ENCODE measurements around the gene CTU2.

CTU2 gene

GRCh38 chr16:88730632-88731607 is 24.6 kb downstream of the CTU2 start:
- DNase-seq (ENCODE audit: low spot score): no peak

GRCh38 chr16:88731699-88732098 is 25.4 kb downstream of the CTU2 start:
- DNase-seq (ENCODE audit: low spot score): no peak

- DNase-seq (ENCODE audit: low spot score): no peak
Observed at GRCh38 chr16:88732172-88732960, 26.1 kb downstream of the CTU2 start.

DNA sequence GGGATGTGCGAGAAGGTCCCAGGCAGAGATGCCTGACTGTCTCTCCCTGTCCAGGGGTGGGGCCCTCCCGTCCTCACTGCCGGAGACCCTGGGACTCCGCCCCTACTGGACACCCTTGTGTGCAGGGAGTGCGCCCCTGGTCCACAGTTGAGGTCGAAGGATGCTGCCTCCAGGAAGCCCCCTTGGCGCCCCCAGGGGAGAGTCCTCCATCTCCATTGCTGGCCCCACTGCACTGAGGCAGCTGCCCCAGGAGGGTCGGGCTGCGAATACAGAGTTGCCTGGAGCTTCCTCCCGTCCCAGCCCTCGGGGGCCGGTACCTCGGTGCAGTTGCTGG is 26.6 kb downstream of the CTU2 start:
- DNase-seq (ENCODE audit: low spot score): no peak

GRCh38 chr16:88733630-88734360 is 27.5 kb downstream of the CTU2 start:
- DNase-seq (ENCODE audit: low spot score): no peak

DNA sequence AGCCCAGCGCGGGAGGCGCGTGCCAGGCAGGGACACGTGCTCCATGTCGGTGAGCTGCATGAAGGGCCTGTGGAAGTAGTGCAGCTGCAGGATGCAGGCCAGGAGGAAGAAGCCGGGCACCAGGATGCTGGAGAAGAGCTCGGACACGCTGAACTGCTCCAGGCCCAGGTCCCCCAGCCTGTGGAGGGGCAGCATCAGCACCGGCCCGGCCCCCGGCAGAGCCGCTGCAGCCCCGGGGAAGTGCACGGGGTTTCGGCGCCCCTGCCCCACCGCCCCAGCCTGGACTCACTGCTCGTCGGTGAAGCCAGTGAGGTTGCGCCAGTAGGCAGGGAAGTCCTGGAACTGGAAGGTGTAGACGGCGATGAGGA is 28.0 kb downstream of the CTU2 start:
- no peak for DNase-seq (ENCODE audit: low spot score)

DNA sequence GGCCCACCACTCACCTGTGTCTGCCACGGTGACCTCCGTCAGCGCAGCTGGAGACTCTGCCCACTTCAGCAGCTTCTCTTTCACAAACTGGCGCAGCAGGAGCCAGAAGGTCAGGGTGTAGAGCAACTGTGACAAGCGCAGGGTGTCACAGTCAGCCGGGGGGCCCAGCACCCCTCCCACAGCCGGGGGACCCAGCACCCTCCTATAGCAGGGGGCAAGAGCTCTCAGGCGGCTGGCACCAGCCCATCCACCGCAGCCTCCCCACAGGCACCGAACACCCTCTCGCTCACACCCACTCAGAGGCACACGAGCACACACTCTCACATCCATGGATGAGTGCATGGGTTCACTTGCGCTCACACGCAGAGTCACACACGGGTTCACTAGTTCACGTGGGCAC is 28.8 kb downstream of the CTU2 start:
- DNase-seq (ENCODE audit: low spot score): no peak

DNA sequence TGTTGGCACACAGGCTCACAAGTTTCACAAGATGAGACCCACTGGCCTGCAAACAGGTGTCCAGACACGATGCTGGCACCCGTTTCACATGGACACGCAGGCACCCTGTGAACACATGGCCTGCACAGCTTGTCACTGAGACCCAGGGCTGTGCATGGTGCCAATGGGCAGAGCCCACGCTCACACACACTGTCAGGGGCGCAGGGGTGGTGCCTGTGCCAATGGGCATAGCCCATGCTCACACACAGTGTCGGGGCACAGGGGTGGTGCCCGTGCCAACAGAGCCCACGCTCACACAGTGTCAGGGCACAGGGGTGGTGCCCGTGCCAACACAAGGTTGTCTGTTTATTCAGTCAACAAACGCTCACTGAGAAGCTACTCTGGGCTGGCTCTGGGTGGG is 29.3 kb downstream of the CTU2 start:
- DNase-seq (ENCODE audit: low spot score): no peak

GRCh38 chr16:88736088-88736487 is 29.8 kb downstream of the CTU2 start:
- DNase-seq (ENCODE audit: low spot score): no peak

GRCh38 chr16:88736496-88736895 is 30.2 kb downstream of the CTU2 start:
- DNase-seq (ENCODE audit: low spot score): no peak

- peak; percentile 59 for DNase-seq (ENCODE audit: low spot score)
Observed at GRCh38 chr16:88737298-88738150, 31.2 kb downstream of the CTU2 start.

- no peak for DNase-seq (ENCODE audit: low spot score)
Observed at GRCh38 chr16:88738151-88739084, 32.1 kb downstream of the CTU2 start.

DNA sequence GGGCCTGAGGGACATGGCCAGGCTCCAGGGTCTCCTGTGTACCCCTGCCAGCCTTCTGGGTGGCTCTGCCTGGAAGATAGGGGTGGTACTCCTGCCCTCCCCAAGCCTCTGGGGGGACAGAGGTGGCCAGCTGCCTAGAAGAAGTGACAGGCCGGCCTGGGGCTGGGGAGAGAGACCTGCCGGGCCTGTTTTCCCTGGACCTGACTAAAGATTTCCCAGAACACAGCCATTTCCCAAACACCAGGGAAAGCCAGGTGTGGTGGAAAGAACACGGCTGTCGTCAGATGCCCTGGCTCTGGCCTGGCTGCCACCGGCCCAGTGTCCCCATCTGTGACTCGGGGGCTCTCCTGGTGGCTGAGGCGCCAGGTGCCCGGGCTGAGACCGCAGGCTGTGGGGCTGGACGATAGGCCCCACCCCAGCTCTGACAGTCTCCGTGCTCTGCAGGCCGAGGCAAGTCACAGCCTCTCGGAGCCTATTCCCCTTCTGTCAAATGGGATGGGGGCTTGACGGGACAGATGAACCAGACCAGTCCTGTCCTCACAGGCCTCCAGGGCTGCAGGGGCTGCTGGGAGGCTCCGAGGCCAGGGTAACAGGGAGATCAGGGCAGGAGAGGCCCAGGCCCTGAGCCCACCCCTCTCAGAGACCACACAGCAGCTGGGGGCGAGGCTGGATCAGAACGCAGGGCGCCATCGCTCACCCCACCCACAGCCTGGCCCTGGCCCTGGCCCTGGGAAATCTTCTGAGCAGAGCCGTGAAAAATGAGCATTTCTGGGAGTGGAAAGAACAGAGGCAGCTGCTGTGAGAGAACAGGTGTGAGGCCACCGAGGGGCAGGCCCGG is 33.1 kb downstream of the CTU2 start:
- DNase-seq (ENCODE audit: low spot score): no peak

DNA sequence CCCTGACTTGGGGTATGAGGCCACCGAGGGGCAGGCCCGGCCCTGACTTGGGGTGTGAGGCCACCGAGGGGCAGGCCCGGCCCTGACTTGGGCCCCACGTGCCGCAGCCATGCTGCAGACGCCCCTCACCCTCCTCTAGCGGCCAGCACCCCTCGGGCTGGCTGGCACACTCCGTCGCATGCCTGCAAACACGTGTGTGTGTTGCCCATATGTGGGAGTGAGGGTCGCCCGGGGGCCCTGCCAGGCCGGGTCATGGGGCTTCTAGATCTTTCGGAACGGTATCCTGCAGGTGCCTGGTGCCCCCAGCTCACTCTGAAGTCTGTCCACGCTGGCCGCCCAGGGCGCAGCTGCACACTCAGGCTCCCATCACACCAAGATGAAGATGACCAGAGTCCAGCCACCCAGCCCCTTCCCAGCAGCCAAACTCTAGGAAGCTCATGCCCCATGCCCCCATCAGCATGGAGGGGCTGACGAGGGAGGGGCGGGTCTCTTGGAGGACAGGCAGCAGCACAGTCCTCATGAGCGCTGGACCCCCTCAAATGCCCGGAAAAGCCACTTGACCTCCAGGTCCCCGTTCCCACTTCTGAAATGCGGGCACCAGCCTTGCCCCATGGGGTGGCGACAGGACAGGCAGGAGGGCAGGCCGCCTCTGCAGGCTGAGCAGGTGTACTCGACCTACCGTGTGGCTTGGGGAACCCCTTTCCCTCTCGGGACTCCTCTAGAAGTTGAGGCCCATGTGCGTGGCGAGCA is 33.8 kb downstream of the CTU2 start:
- DNase-seq (ENCODE audit: low spot score): no peak

GRCh38 chr16:88740727-88741055 is 34.4 kb downstream of the CTU2 start:
- DNase-seq (ENCODE audit: low spot score): no peak

DNA sequence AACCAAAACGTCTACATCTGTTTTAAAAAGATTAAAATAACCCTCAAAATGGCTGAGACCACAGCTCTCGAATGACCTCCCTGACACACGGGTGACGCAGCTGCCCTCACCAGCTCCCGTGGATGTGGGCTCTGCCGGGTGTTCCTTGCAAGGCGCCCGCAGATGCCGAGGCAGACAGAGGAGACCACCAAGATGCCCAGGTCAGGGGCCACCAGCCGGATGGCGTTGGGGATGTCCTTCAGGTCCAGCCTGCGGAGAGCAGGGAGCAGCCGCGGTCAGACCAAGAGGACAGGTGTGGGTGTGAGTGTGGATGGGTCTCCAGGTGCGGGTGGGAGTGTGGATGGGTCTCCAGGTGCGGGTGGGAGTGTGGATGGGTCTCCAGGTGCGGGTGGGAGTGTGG is 35.1 kb downstream of the CTU2 start:
- DNase-seq (ENCODE audit: low spot score): no peak

- DNase-seq (ENCODE audit: low spot score): no peak
Observed at GRCh38 chr16:88742896-88743605, 36.7 kb downstream of the CTU2 start.
